ENCODE results near the gene INCA1.

Gene INCA1

DNA sequence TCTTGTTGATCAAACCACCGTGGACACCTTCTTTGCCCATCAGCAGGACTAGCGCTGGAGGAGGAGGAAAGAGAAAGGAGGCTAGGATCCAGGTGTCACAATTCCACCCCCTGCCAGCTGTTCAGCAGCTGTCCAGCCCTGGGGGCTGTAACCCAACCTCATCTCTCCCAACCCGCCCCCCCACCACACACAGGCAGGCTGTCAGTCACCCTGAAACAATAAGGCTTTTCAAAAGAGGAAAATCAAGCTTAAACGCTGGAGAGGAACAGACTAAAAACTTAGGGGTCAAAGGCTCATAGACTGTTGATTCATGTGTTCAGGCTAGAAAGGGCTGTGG, 51.4 kb downstream of the INCA1 start:
- TF ChIP-seq, protein P1, sequence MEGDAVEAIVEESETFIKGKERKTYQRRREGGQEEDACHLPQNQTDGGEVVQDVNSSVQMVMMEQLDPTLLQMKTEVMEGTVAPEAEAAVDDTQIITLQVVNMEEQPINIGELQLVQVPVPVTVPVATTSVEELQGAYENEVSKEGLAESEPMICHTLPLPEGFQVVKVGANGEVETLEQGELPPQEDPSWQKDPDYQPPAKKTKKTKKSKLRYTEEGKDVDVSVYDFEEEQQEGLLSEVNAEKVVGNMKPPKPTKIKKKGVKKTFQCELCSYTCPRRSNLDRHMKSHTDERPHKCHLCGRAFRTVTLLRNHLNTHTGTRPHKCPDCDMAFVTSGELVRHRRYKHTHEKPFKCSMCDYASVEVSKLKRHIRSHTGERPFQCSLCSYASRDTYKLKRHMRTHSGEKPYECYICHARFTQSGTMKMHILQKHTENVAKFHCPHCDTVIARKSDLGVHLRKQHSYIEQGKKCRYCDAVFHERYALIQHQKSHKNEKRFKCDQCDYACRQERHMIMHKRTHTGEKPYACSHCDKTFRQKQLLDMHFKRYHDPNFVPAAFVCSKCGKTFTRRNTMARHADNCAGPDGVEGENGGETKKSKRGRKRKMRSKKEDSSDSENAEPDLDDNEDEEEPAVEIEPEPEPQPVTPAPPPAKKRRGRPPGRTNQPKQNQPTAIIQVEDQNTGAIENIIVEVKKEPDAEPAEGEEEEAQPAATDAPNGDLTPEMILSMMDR (IDR thresholded peaks at IDR 0.05; ENCODE audit: insufficient read depth, low read length, poor library complexity, severe bottlenecking), result no peak
- peaks cover 11% of the 10 kb centered on the region; the same call in 1 of the 2 replicates for H3K36me3 ChIP-seq (ENCODE audit: low read length)
- no peaks in the 10 kb centered on the region for H3K9me2 ChIP-seq (replicated peaks; ENCODE audit: insufficient read depth, low read length)
- H2AFZ ChIP-seq (ENCODE audit: low read depth, low read length, severe bottlenecking), result no peak overlapping the region
- H3K4me2 ChIP-seq (ENCODE audit: low read depth, low read length, poor library complexity, severe bottlenecking), result peak overlapping the region; percentile 90
- H3K27me3 ChIP-seq (ENCODE audit: low read length), result no peaks in the 10 kb centered on the region
- H3F3A ChIP-seq (ENCODE audit: insufficient read depth), result peaks cover 70% of the 10 kb centered on the region
- H3K27ac ChIP-seq (ENCODE audit: low read depth, low read length), result peak overlapping the region; percentile 100
- peak overlapping the region; percentile 100 for H3K4me3 ChIP-seq (ENCODE audit: insufficient read depth, low read length, poor library complexity, severe bottlenecking)
- H4K20me1 ChIP-seq (ENCODE audit: low read depth, low read length), result peaks cover 3% of the 10 kb centered on the region; the same call in 1 of the 2 replicates
- peak overlapping the region; percentile 100 for H3K9ac ChIP-seq (ENCODE audit: low read length)
- H3K9me3 ChIP-seq (ENCODE audit: insufficient read depth, low read length), result no peaks in the 10 kb centered on the region
- peaks cover 57% of the 10 kb centered on the region for H3K79me2 ChIP-seq (ENCODE audit: insufficient read depth, low read length)

GRCh38 chr17:4945176-4945943, 52.0 kb downstream of the INCA1 start:
- peak overlapping the region; percentile 37; the same call in 1 of the 2 replicates for H3K9ac ChIP-seq (ENCODE audit: low read length)

DNA sequence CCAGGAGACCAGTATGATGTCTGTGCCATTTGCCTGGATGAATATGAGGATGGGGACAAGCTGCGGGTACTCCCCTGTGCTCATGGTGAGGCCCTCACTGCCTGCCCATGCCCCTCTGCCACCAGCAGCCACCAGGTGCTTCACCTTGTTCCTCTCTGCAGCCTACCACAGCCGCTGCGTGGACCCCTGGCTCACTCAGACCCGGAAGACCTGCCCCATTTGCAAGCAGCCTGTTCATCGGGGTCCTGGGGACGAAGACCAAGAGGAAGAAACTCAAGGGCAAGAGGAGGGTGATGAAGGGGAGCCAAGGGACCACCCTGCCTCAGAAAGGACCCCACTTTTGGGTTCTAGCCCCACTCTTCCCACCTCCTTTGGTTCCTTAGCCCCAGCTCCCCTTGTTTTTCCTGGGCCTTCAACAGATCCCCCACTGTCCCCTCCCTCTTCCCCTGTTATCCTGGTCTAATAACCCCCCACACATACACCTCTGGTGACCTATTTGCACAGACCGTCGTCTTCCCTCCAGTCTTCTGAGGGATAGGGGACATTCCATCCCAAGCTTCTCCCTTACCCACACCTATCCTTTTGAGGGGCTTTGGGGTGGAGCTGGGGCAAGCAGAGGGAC, 52.7 kb downstream of the INCA1 start:
- Histone ChIP-seq H2AFZ (ENCODE audit: low read depth, low read length, severe bottlenecking) (no peak overlapping the region), H3K9ac (ENCODE audit: low read length) (peak overlapping the region; percentile 37), H3K9me2 (replicated peaks; ENCODE audit: insufficient read depth, low read length) (no peaks in the 10 kb centered on the region), H3K4me2 (ENCODE audit: low read depth, low read length, poor library complexity, severe bottlenecking) (peak overlapping the region; percentile 90), H3K79me2 (ENCODE audit: insufficient read depth, low read length) (peaks cover 62% of the 10 kb centered on the region), H3K9me3 (ENCODE audit: insufficient read depth, low read length) (no peaks in the 10 kb centered on the region), H3K4me3 (ENCODE audit: insufficient read depth, low read length, poor library complexity, severe bottlenecking) (no peak overlapping the region), H3K27me3 (ENCODE audit: low read length) (no peaks in the 10 kb centered on the region), H3K27ac (ENCODE audit: low read depth, low read length) (peak overlapping the region; percentile 100), H3K36me3 (ENCODE audit: low read length) (peaks cover 11% of the 10 kb centered on the region; the same call in 1 of the 2 replicates), H3F3A (ENCODE audit: insufficient read depth) (peaks cover 74% of the 10 kb centered on the region), H4K20me1 (ENCODE audit: low read depth, low read length) (peaks cover 3% of the 10 kb centered on the region; the same call in 1 of the 2 replicates)
- TF ChIP-seq EZH2phosphoT487 (conservative IDR thresholded peaks at IDR 0.05; ENCODE audit: low read length), result no peak
- TF ChIP-seq, protein P1 (IDR thresholded peaks at IDR 0.05; ENCODE audit: insufficient read depth, low read length, poor library complexity, severe bottlenecking), result no peak

More at GRCh38 chr17:4945176-4945943, 52.0 kb downstream of the INCA1 start:
- peaks cover 3% of the 10 kb centered on the region; the same call in 1 of the 2 replicates for H4K20me1 ChIP-seq (ENCODE audit: low read depth, low read length)
- H3K9me3 ChIP-seq (ENCODE audit: insufficient read depth, low read length), result no peaks in the 10 kb centered on the region
- peaks cover 73% of the 10 kb centered on the region for H3F3A ChIP-seq (ENCODE audit: insufficient read depth)
- no peaks in the 10 kb centered on the region for H3K27me3 ChIP-seq (ENCODE audit: low read length)
- TF ChIP-seq EZH2phosphoT487 (conservative IDR thresholded peaks at IDR 0.05; ENCODE audit: low read length), result no peak
- TF ChIP-seq, protein P1 (IDR thresholded peaks at IDR 0.05; ENCODE audit: insufficient read depth, low read length, poor library complexity, severe bottlenecking), result no peak
- no peak overlapping the region for H2AFZ ChIP-seq (ENCODE audit: low read depth, low read length, severe bottlenecking)
- peak overlapping the region; percentile 20 for H3K4me3 ChIP-seq (ENCODE audit: insufficient read depth, low read length, poor library complexity, severe bottlenecking)
- H3K27ac ChIP-seq (ENCODE audit: low read depth, low read length), result peak overlapping the region; percentile 100
- H3K79me2 ChIP-seq (ENCODE audit: insufficient read depth, low read length), result peaks cover 62% of the 10 kb centered on the region
- peaks cover 11% of the 10 kb centered on the region; the same call in 1 of the 2 replicates for H3K36me3 ChIP-seq (ENCODE audit: low read length)
- H3K4me2 ChIP-seq (ENCODE audit: low read depth, low read length, poor library complexity, severe bottlenecking), result peak overlapping the region; percentile 90
- no peaks in the 10 kb centered on the region for H3K9me2 ChIP-seq (replicated peaks; ENCODE audit: insufficient read depth, low read length)
